Stimulated activated memory B cell treated with anti-CD40 and anti-IgM and Interleukin-4, amounts not matched to agents 10 μg/mL and 1 μg/mL and 100 μg/mL, for 72 hours (primary cell): ENCODE data around the gene NR3C1.

Source experiments
- ATAC-seq: fragments of 150-1000 bp; cut with Tn5 transposase; 2 replicates; pipeline ENCODE4 v1.10.0; 2021
- H3K27ac Mint-ChIP-seq: one replicate; pipeline ENCODE4 v1.8.0; 2022; ENCODE audit warnings: mild to moderate bottlenecking, mixed read lengths
- H3K27me3 Mint-ChIP-seq: one replicate; pipeline ENCODE4 v1.8.0; 2022; ENCODE audit warnings: mixed read lengths
- H3K36me3 Mint-ChIP-seq: one replicate; pipeline ENCODE4 v1.8.0; 2022; ENCODE audit warnings: mixed read lengths
- H3K4me1 Mint-ChIP-seq: one replicate; pipeline ENCODE4 v1.8.0; 2022; ENCODE audit warnings: mixed read lengths
- H3K4me3 Mint-ChIP-seq: one replicate; pipeline ENCODE4 v1.8.0; 2022; ENCODE audit warnings: mild to moderate bottlenecking, moderate library complexity, mixed read lengths
- H3K9me3 Mint-ChIP-seq: one replicate; pipeline ENCODE4 v1.8.0; 2022; ENCODE audit warnings: mixed read lengths

NR3C1 gene

GRCh38 chr5:143396353-143396940, 7.0 kb downstream of the NR3C1 start:
- peaks cover 70% of the 10 kb centered on the region for H3K4me1 Mint-ChIP-seq
- peak overlapping the region; percentile 56 for H3K27ac Mint-ChIP-seq
- no peak for ATAC-seq
- H3K36me3 Mint-ChIP-seq: peaks cover 10% of the 10 kb centered on the region
- no peaks in the 10 kb centered on the region for H3K9me3 Mint-ChIP-seq
- H3K27me3 Mint-ChIP-seq: no peaks in the 10 kb centered on the region
- peak overlapping the region; percentile 84 for H3K4me3 Mint-ChIP-seq

- peaks cover 10% of the 10 kb centered on the region for H3K36me3 Mint-ChIP-seq
- H3K9me3 Mint-ChIP-seq: no peaks in the 10 kb centered on the region
- no peaks in the 10 kb centered on the region for H3K27me3 Mint-ChIP-seq
- ATAC-seq: no peak
- H3K4me3 Mint-ChIP-seq: peak overlapping the region; percentile 84
- H3K27ac Mint-ChIP-seq: no peak overlapping the region
- peaks cover 64% of the 10 kb centered on the region for H3K4me1 Mint-ChIP-seq
These were observed 7.7 kb downstream of the NR3C1 start for GRCh38 chr5:143395638-143396352.

DNA sequence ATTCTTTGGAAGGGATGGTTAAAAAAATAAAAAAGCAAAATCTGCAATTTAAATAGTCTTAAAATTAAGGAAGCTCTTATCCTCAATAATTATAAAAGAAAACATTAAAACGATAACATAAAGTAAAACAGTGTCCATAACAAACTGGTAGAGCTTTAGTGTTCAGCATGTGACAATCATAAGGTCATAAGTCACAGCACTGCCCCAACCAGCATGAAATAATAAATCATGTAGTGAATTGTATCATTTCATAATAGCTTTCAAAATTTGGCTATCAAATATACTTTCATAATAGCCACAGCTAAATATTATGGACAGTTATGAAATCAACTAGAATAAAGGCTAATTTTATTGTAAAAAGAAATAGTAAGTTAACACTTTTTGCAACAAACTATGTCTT, 10.0 kb downstream of the NR3C1 start:
- ATAC-seq: no peak
- no peaks in the 10 kb centered on the region for H3K27me3 Mint-ChIP-seq

DNA sequence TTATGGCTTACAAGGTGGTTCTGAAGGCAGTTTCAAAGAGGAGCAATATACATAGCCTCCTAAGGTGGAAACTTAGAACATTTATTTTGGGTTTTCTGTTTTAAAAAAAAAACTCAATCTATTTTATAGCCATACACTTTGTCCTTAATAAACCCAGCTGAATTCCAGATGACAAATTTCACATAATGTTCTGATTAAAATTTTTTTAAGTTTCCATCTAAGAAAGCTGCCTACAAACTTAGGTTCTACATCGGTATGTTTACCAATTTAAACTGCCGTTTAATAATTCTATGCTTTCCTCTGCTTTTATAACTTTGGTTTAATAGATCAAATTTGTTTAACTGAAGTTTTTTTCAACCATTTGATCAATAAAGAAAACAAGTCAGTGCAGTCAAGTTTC, 12.5 kb downstream of the NR3C1 start:
- no peak overlapping the region for H3K4me3 Mint-ChIP-seq
- ATAC-seq: no peak
- no peak overlapping the region for H3K27ac Mint-ChIP-seq
- peaks cover 25% of the 10 kb centered on the region for H3K36me3 Mint-ChIP-seq
- H3K27me3 Mint-ChIP-seq: no peaks in the 10 kb centered on the region
- peaks cover 7% of the 10 kb centered on the region for H3K9me3 Mint-ChIP-seq
- peaks cover 56% of the 10 kb centered on the region for H3K4me1 Mint-ChIP-seq

More for the DNA sequence above, 10.0 kb downstream of the NR3C1 start:
- H3K4me1 Mint-ChIP-seq: peaks cover 48% of the 10 kb centered on the region
- H3K9me3 Mint-ChIP-seq: no peaks in the 10 kb centered on the region
- H3K27ac Mint-ChIP-seq: no peak overlapping the region
- H3K4me3 Mint-ChIP-seq: no peak overlapping the region
- H3K36me3 Mint-ChIP-seq: peaks cover 6% of the 10 kb centered on the region

GRCh38 chr5:143390258-143390657, 13.2 kb downstream of the NR3C1 start:
- Mint-ChIP-seq H3K4me3 (no peak overlapping the region), H3K36me3 (peaks cover 31% of the 10 kb centered on the region), H3K4me1 (peaks cover 50% of the 10 kb centered on the region), H3K9me3 (peaks cover 14% of the 10 kb centered on the region), H3K27me3 (no peaks in the 10 kb centered on the region), H3K27ac (no peak overlapping the region)
- no peak for ATAC-seq

GRCh38 chr5:143386725-143387124, 16.8 kb downstream of the NR3C1 start:
- no peak for ATAC-seq
- peak overlapping the region; percentile 16 for H3K27ac Mint-ChIP-seq

GRCh38 chr5:143384865-143385657, 18.4 kb downstream of the NR3C1 start:
- H3K36me3 Mint-ChIP-seq: peaks cover 63% of the 10 kb centered on the region

More at GRCh38 chr5:143386725-143387124, 16.8 kb downstream of the NR3C1 start:
- Mint-ChIP-seq H3K9me3 (peaks cover 15% of the 10 kb centered on the region), H3K36me3 (peaks cover 52% of the 10 kb centered on the region), H3K4me3 (no peak overlapping the region), H3K27me3 (no peaks in the 10 kb centered on the region), H3K4me1 (peaks cover 53% of the 10 kb centered on the region)

DNA sequence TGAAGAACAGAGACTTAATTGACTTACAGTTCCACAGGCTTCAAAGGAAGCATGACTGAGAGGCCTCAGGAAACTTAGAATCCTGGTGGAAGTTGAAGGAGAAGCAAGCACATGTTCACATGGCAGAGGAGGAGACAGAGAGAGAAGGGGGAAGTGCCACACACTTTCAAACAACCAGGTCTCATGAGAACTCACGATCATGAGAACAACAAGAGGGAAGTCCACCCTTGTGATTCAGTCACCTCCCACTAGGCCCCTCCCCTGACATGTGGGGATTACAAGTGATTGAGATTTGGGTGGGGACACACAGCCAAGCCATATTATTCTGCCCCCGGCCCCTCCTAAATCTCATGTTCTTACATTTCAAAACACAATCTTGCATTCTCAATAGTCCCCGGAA, 19.5 kb downstream of the NR3C1 start:
- H3K9me3 Mint-ChIP-seq: peaks cover 15% of the 10 kb centered on the region
- peaks cover 61% of the 10 kb centered on the region for H3K36me3 Mint-ChIP-seq
- no peak overlapping the region for H3K4me3 Mint-ChIP-seq
- peaks cover 72% of the 10 kb centered on the region for H3K4me1 Mint-ChIP-seq
- no peak overlapping the region for H3K27ac Mint-ChIP-seq
- no peak for ATAC-seq
- H3K27me3 Mint-ChIP-seq: no peaks in the 10 kb centered on the region

More at GRCh38 chr5:143384865-143385657, 18.4 kb downstream of the NR3C1 start:
- H3K27ac Mint-ChIP-seq: no peak overlapping the region
- H3K27me3 Mint-ChIP-seq: no peaks in the 10 kb centered on the region
- H3K9me3 Mint-ChIP-seq: peaks cover 15% of the 10 kb centered on the region
- peaks cover 66% of the 10 kb centered on the region for H3K4me1 Mint-ChIP-seq
- H3K4me3 Mint-ChIP-seq: no peak overlapping the region
- ATAC-seq: no peak

- Mint-ChIP-seq H3K36me3 (peaks cover 28% of the 10 kb centered on the region), H3K9me3 (no peaks in the 10 kb centered on the region), H3K4me3 (no peak overlapping the region), H3K27ac (no peak overlapping the region), H3K27me3 (no peaks in the 10 kb centered on the region), H3K4me1 (peaks cover 81% of the 10 kb centered on the region)
- ATAC-seq: no peak
These were observed 23.9 kb downstream of the NR3C1 start for GRCh38 chr5:143379606-143380005.

DNA sequence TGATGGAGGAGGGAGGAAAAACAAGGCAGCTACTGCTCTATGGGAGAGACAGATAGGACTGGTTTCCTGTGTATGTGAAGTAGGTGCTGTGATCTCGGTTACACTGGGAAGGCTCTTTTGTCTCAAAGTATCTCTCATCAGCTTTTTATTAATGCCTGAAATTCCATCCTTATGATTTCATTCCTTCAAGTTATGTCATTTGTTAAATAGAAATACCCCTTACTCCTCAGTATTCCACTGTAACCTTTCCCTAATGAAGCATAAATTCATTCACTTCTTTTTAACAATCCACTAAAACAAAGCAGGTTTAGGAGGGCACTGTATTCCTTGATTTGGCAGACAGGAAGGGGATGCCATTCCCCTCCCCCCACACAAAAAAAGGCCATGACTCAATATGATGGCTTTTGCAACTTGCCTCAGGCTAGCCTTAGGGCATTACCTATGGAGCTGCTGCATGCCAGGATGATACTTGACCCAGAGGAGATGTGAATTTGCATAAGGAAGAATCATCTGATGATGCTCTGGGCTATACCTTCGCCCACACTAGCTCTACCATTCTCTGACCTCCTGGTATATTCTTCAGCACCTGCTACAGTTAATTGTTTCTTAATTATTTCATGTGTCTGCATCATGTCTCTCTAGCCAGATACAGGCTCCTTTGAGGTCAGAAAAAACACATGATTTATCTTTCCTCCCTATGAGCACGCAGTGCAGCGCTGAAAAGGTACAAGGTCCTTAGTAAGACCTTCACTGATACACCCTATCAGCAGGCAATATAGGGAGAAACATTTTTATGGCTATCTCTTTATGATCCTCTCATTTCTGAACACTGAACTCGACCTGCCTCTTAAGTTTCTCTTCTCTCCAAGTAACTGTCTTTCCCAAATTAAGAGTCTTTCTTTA, 26.3 kb downstream of the NR3C1 start:
- H3K4me1 Mint-ChIP-seq: peaks cover 74% of the 10 kb centered on the region
- no peaks in the 10 kb centered on the region for H3K27me3 Mint-ChIP-seq
- H3K36me3 Mint-ChIP-seq: peaks cover 24% of the 10 kb centered on the region
- no peak for ATAC-seq
- no peaks in the 10 kb centered on the region for H3K9me3 Mint-ChIP-seq
- H3K4me3 Mint-ChIP-seq: no peak overlapping the region
- H3K27ac Mint-ChIP-seq: no peak overlapping the region

GRCh38 chr5:143376195-143376779, 27.2 kb downstream of the NR3C1 start:
- Mint-ChIP-seq H3K4me3 (no peak overlapping the region), H3K27me3 (no peaks in the 10 kb centered on the region), H3K36me3 (peaks cover 25% of the 10 kb centered on the region), H3K9me3 (no peaks in the 10 kb centered on the region), H3K27ac (no peak overlapping the region), H3K4me1 (peaks cover 74% of the 10 kb centered on the region)
- no peak for ATAC-seq

- ATAC-seq: no peak
- Mint-ChIP-seq H3K27me3 (no peaks in the 10 kb centered on the region), H3K27ac (no peak overlapping the region), H3K4me1 (peaks cover 66% of the 10 kb centered on the region), H3K9me3 (no peaks in the 10 kb centered on the region), H3K4me3 (no peak overlapping the region), H3K36me3 (peaks cover 18% of the 10 kb centered on the region)
These were observed 28.8 kb downstream of the NR3C1 start for GRCh38 chr5:143374496-143375217.

DNA sequence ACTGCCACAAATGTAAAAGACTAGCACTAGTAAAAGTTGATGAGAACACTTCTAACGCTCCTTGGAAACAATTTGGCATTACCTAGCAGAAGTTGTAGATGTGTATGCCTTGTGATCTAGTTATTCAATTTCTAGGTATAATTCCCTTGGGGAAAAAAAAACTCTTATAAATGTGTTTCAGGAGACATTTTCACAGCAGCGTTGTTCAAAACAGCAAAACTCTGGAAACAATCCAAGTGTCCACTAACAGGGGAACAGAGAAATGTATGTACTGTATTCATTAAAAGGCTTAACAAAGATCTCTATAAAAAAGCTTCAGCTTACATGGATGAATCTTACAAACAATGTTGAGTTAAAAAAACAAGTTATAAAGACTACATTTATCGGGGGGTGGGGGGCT, 30.4 kb downstream of the NR3C1 start:
- Mint-ChIP-seq H3K4me3 (no peak overlapping the region), H3K27me3 (no peaks in the 10 kb centered on the region), H3K9me3 (no peaks in the 10 kb centered on the region), H3K36me3 (peaks cover 30% of the 10 kb centered on the region), H3K4me1 (peaks cover 65% of the 10 kb centered on the region), H3K27ac (no peak overlapping the region)
- ATAC-seq: no peak
